ENCODE data around the gene IP6K2.
A peak's percentile ranks its signal among the peaks of the same experiment; 100 is the strongest.
"Not testable (repeated sequence)": the region's sequence is repeated elsewhere in the genome, so short reads cannot be mapped to it uniquely, and the experiment has no call there.

IP6K2 gene

GRCh38 chr3:48716982-48717746 is at the start of gene IP6K2:
IP6K2 (minus strand) TSS chr3:48717221; CDS start chr3:48695291, 21,930 bp downstream.
- TF ChIP-seq CTCF (conservative IDR thresholded peaks at IDR 0.05; ENCODE audit: low read depth), result no peak
- ChIA-PET POLR2A (ENCODE audit: low non-redundant PET) (interaction anchor here (0.5 to 0.8 kb wide), 4 partner anchors 10 to 203 kb away, joined by 3 to 4 read pairs (median 3); no protein-coding TSS in a partner anchor), CTCF (no interaction called here)
- DNase-seq (ENCODE audit: low spot score), result peak; percentile 93
- H3K27ac ChIP-seq, result peak within 1 kb of the TSS; percentile 87

GRCh38 chr3:48765376-48765775 is 48.4 kb upstream of the IP6K2 start:
- H3K27ac ChIP-seq, result no peak overlapping the region
- peak; percentile 28 for DNase-seq (ENCODE audit: low spot score)
- TF ChIP-seq CTCF (conservative IDR thresholded peaks at IDR 0.05; ENCODE audit: low read depth), result peak; percentile 48; the same call in 1 of the 2 replicates
- POLR2A ChIA-PET (ENCODE audit: low non-redundant PET), result no interaction called here
- CTCF ChIA-PET, result interaction anchor here (0.7 kb wide), 1 partner anchor 524 kb away, joined by 3 read pairs; no protein-coding TSS in a partner anchor

GRCh38 chr3:48762816-48763215 is 45.8 kb upstream of the IP6K2 start:
- CTCF ChIA-PET, result interaction anchor here (1.3 kb wide), 1 partner anchor 11 kb away, joined by 3 read pairs; no protein-coding TSS in a partner anchor
- DNase-seq (ENCODE audit: low spot score), result no peak
- POLR2A ChIA-PET (ENCODE audit: low non-redundant PET), result no interaction called here
- no peak overlapping the region for H3K27ac ChIP-seq
- no peak for TF ChIP-seq CTCF (conservative IDR thresholded peaks at IDR 0.05; ENCODE audit: low read depth)

- POLR2A ChIA-PET (ENCODE audit: low non-redundant PET); H3K27ac ChIP-seq; CTCF ChIA-PET; DNase-seq (ENCODE audit: low spot score): not testable (repeated sequence)
Measured at GRCh38 chr3:48759991-48760540, 43.0 kb upstream of the IP6K2 start.

GRCh38 chr3:48759531-48759930 is 42.5 kb upstream of the IP6K2 start:
- POLR2A ChIA-PET (ENCODE audit: low non-redundant PET); DNase-seq (ENCODE audit: low spot score); H3K27ac ChIP-seq; CTCF ChIA-PET: not testable (repeated sequence)

GRCh38 chr3:48759071-48759470 is 42.0 kb upstream of the IP6K2 start:
- no peak for TF ChIP-seq CTCF (conservative IDR thresholded peaks at IDR 0.05; ENCODE audit: low read depth)
- CTCF ChIA-PET, result no interaction called here
- POLR2A ChIA-PET (ENCODE audit: low non-redundant PET), result no interaction called here
- H3K27ac ChIP-seq, result no peak overlapping the region
- no peak for DNase-seq (ENCODE audit: low spot score)

- DNase-seq (ENCODE audit: low spot score), result no peak
- ChIA-PET CTCF (no interaction called here), POLR2A (ENCODE audit: low non-redundant PET) (no interaction called here)
- no peak for TF ChIP-seq CTCF (conservative IDR thresholded peaks at IDR 0.05; ENCODE audit: low read depth)
- no peak overlapping the region for H3K27ac ChIP-seq
Measured at GRCh38 chr3:48756640-48757039, 39.6 kb upstream of the IP6K2 start.
